IMR-90 (cell line): ENCODE data around the gene HMOX2. TPM values are rescaled to one million over a fixed set of nuclear protein-coding genes. Genes with fewer than 3 reads are reported as not detected.
A peak's percentile ranks its signal among the peaks of the same experiment; 100 is the strongest.

ENCODE experiments used
- ATAC-seq: fragments of 200-7000 bp; cut with Tn5 transposase; 2 replicates; pipeline ENCODE4 v1.9.1; 2020; ENCODE audit warnings: low read depth, mild to moderate bottlenecking, moderate library complexity
- BruUV-seq: library from RNA; stranded (reverse); fragments of 400-500 nt; replicated peaks from 2 replicates; lab custom pipeline; 2021; lab: Mats Ljungman, UMichigan
- CTCF ChIA-PET: fragments of 300-600 bp; formaldehyde crosslinking; extraction: SDS; loops from one replicate; lab custom pipeline; 2021; ENCODE audit warnings: antibody characterized with exemption; lab: Yijun Ruan, JAX
- POLR2A ChIA-PET: fragments of 300-600 bp; sonication (Branson Sonifier 250); formaldehyde crosslinking; loops from one replicate; lab custom pipeline; 2022; ENCODE audit warnings: antibody characterized with exemption; ENCODE audit not compliant: unreplicated experiment; lab: Charles Lee
- DNase-seq: peaks from one replicate; pipeline ENCODE4 v3.0.0; 2013
- H2AFZ ChIP-seq: replicated peaks from 2 replicates; pipeline ENCODE3; 2013; ENCODE audit warnings: low read length, mild to moderate bottlenecking; ENCODE audit not compliant: poor library complexity
- H2AK5ac ChIP-seq: 2 replicates; pipeline ENCODE4 v1.6.1; 2013; ENCODE audit warnings: low read depth, low read length, inconsistent platforms
- H2AK9ac ChIP-seq: replicated peaks from 2 replicates; pipeline ENCODE3; 2013; ENCODE audit warnings: mild to moderate bottlenecking, low read depth, low read length, moderate library complexity; ENCODE audit not compliant: poor library complexity
- H2BK120ac ChIP-seq: 2 replicates; pipeline ENCODE4 v1.6.1; 2013; ENCODE audit warnings: low read depth, low read length, inconsistent platforms
- H2BK15ac ChIP-seq: 3 replicates; pipeline ENCODE4 v1.6.1; 2013; ENCODE audit warnings: low read depth, low read length, inconsistent platforms
- H2BK20ac ChIP-seq: 2 replicates; pipeline ENCODE4 v1.6.1; 2013; ENCODE audit warnings: low read depth, mild to moderate bottlenecking, inconsistent platforms, low read length, moderate library complexity
- H2BK5ac ChIP-seq: 2 replicates; pipeline ENCODE4 v1.6.1; 2013; ENCODE audit warnings: mild to moderate bottlenecking, low read depth, low read length, inconsistent platforms; ENCODE audit not compliant: poor library complexity, severe bottlenecking
- H3K14ac ChIP-seq: replicated peaks from 2 replicates; pipeline ENCODE4 v1.6.1; 2013; ENCODE audit warnings: low read depth, low read length, inconsistent platforms
- H3K18ac ChIP-seq: 2 replicates; pipeline ENCODE4 v1.6.1; 2013; ENCODE audit warnings: low read depth, low read length, control low read depth
- H3K23ac ChIP-seq: 2 replicates; pipeline ENCODE4 v1.6.1; 2013; ENCODE audit warnings: low read depth, low read length, inconsistent platforms
- H3K27ac ChIP-seq: 2 replicates; pipeline ENCODE4 v1.5.1; 2013; ENCODE audit warnings: mild to moderate bottlenecking, control low read depth, low read length; ENCODE audit not compliant: insufficient read depth
- H3K27me3 ChIP-seq: 2 replicates; pipeline ENCODE4 v1.6.1; 2013; ENCODE audit warnings: low read length; ENCODE audit not compliant: control insufficient read depth, insufficient read depth
- H3K36me3 ChIP-seq: 2 replicates; pipeline ENCODE4 v1.6.1; 2013; ENCODE audit warnings: low read length, mixed read lengths; ENCODE audit not compliant: control insufficient read depth, insufficient read depth
- H3K4ac ChIP-seq: 2 replicates; pipeline ENCODE4 v1.6.1; 2013; ENCODE audit warnings: low read depth, low read length, inconsistent platforms
- H3K4me1 ChIP-seq: 2 replicates; pipeline ENCODE4 v1.6.1; 2013; ENCODE audit warnings: low read length, mixed read lengths; ENCODE audit not compliant: control insufficient read depth, insufficient read depth
- H3K4me2 ChIP-seq: 2 replicates; pipeline ENCODE4 v1.6.1; 2013; ENCODE audit warnings: low read depth, mild to moderate bottlenecking, control low read depth, low read length, moderate library complexity
- H3K4me3 ChIP-seq: 2 replicates; pipeline ENCODE4 v1.5.1; 2013; ENCODE audit warnings: low read depth, mild to moderate bottlenecking, control low read depth, low read length, moderate library complexity; ENCODE audit not compliant: insufficient read depth
- H3K56ac ChIP-seq: 2 replicates; pipeline ENCODE4 v1.6.1; 2013; ENCODE audit warnings: low read length, inconsistent platforms; ENCODE audit not compliant: insufficient read depth; ENCODE audit errors: extremely low read depth
- H3K79me1 ChIP-seq, 2 experiments: 2 replicates each; pipeline ENCODE4 v1.6.1; 2013; ENCODE audit warnings: low read length in 2 of 2, inconsistent platforms in 1 of 2, low read depth in 1 of 2
- H3K9ac ChIP-seq: 2 replicates; pipeline ENCODE4 v1.6.1; 2013; ENCODE audit warnings: low read depth, low read length, control low read depth
- H3K9me1 ChIP-seq: 2 replicates; pipeline ENCODE4 v1.6.1; 2013; ENCODE audit warnings: low read length, inconsistent platforms; ENCODE audit not compliant: insufficient read depth
- H3K9me3 ChIP-seq: 2 replicates; pipeline ENCODE4 v1.6.1; 2013; ENCODE audit warnings: low read length; ENCODE audit not compliant: control insufficient read depth, insufficient read depth
- H4K20me1 ChIP-seq: 2 replicates; pipeline ENCODE4 v1.6.1; 2013; ENCODE audit warnings: low read length, inconsistent platforms; ENCODE audit not compliant: insufficient read depth
- H4K5ac ChIP-seq: 2 replicates; pipeline ENCODE4 v1.6.1; 2013; ENCODE audit warnings: mild to moderate bottlenecking, low read depth, low read length, control low read depth
- H4K8ac ChIP-seq, 2 experiments: 2 replicates each; pipeline ENCODE4 v1.6.1; 2013; ENCODE audit warnings: low read depth in 2 of 2, low read length in 2 of 2, control low read depth in 1 of 2, inconsistent platforms in 1 of 2
- H4K91ac ChIP-seq: 2 replicates; pipeline ENCODE4 v1.6.1; 2013; ENCODE audit warnings: low read depth, low read length, inconsistent platforms; ENCODE audit not compliant: insufficient read depth
- BHLHE40 ChIP-seq: fragments of 150-350 bp; IDR thresholded peaks from 2 replicates; pipeline ENCODE4 v1.6.1; 2016; ENCODE audit warnings: mild to moderate bottlenecking, low read depth, low read length
- MAZ ChIP-seq: IDR thresholded peaks from 2 replicates; pipeline ENCODE4 v1.6.1; 2012; ENCODE audit warnings: low read depth, mild to moderate bottlenecking, low read length, improper control_type of control experiment, moderate library complexity, borderline replicate concordance
- POLR2A ChIP-seq: IDR thresholded peaks from 2 replicates; pipeline ENCODE4 v1.6.1; 2012; ENCODE audit warnings: mild to moderate bottlenecking, low read depth, low read length
- RAD21 ChIP-seq: IDR thresholded peaks from 2 replicates; pipeline ENCODE4 v1.6.1; 2012; ENCODE audit warnings: low read length, improper control_type of control experiment
- RCOR1 ChIP-seq: IDR thresholded peaks from 2 replicates; pipeline ENCODE4 v1.6.1; 2012; ENCODE audit warnings: mild to moderate bottlenecking, low read length, improper control_type of control experiment; ENCODE audit not compliant: insufficient replicate concordance
- RFX5 ChIP-seq: IDR thresholded peaks from 2 replicates; pipeline ENCODE4 v1.8.0; 2012; ENCODE audit warnings: low read depth, mild to moderate bottlenecking, low read length, moderate library complexity
- SMC3 ChIP-seq: fragments of 150-350 bp; IDR thresholded peaks from 2 replicates; pipeline ENCODE4 v1.6.1; 2016; ENCODE audit warnings: low read depth, mild to moderate bottlenecking, antibody characterized with exemption, low read length, moderate library complexity
- WGBS, 2 experiments: methylation state at CpG; one replicate each; pipeline versions ENCODE4 v1.1.5 to v1.1.7; 2013; ENCODE audit warnings: missing lambda C conversion rate in 2 of 2; ENCODE audit not compliant: insufficient read length in 1 of 2; ENCODE audit errors: extremely low coverage in 2 of 2; 5-methylcytosine and 5-hydroxymethylcytosine counted together
- dilution Hi-C: fragments of 300-500 bp; cut with HindIII; formaldehyde crosslinking; loops from one replicate; pipeline ENCODE4 v1.14.3; 2018; ENCODE audit warnings: low sequenced_read_pairs; ENCODE audit not compliant: unreplicated experiment
- in situ Hi-C: fragments of 300-500 bp; cut with MboI; formaldehyde crosslinking; loops from 3 replicates; pipeline ENCODE4 v1.14.3; 2019; ENCODE audit warnings: low sequenced_read_pairs, inconsistent platforms, mixed read lengths
- intact Hi-C: fragments of 100-400 bp; cut with micrococcal nuclease; formaldehyde crosslinking; loops from 2 replicates; pipeline ENCODE4 v1.10.0; 2022
- polyA plus RNA-seq, 3 experiments: library from polyadenylated mRNA; depleted of rRNA; stranded (reverse); fragments of >200 nt; gene quantifications; 2 replicates each; pipeline ENCODE4 v1.2.3, GENCODE V29; 2012; ENCODE audit warnings: low replicate concordance in 1 of 3
- total RNA-seq: library from RNA; depleted of rRNA; stranded (reverse); fragments of >200 nt; gene quantifications from 2 replicates; pipeline ENCODE4 v1.2.3, GENCODE V29; 2012
- TF ChIP-seq, protein P1 (sequence below): fragments of 150-350 bp; IDR thresholded peaks from 2 replicates; pipeline ENCODE4 v1.6.1; 2017; ENCODE audit warnings: mild to moderate bottlenecking, antibody characterized with exemption, low read length, low read depth
- TF ChIP-seq, protein P2 (sequence below): fragments of 150-350 bp; IDR thresholded peaks from 2 replicates; pipeline ENCODE4 v1.6.1; 2016; ENCODE audit warnings: low read depth, mild to moderate bottlenecking, low read length, moderate library complexity, borderline replicate concordance
- TF ChIP-seq, protein P3 (sequence below): conservative IDR thresholded peaks from 2 replicates; pipeline ENCODE4 v1.5.1; 2012; ENCODE audit warnings: mild to moderate bottlenecking, low read depth, low read length, improper control_type of control experiment

The HMOX2 gene
- total and polyA plus RNA-seq, 2 of the 4 experiments (the other 2 are of a cell fraction): 93.9 to 98.8 TPM

DNA sequence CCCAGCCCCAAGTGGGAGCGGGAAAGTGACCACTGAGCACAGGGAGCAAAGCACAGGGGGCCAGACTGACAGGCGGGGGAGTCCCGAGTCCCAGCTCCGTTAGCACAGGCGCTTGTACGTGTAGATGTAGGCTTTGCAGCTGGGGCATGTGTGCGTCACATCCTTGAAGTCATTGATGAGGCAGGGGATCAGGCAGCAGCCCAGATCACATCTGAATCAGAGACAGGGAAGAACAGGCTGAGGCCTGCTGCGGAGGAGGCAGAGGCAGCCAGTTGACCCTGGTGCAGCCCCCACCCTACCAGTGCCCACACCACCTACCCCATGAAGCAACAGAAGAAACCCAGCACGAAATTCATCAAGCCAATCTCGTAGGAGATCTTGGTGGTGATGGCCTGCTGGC lies 36.3 kb downstream of the HMOX2 start:
- in situ Hi-C loops (loop anchor here (5.0 to 25.0 kb wide), 2 partner anchors 35 to 450 kb away; partner anchors contain the start of gene SEC14L5), intact Hi-C loops (loop anchor here (10.0 kb wide), 1 partner anchor 442 kb away; the partner anchor contains the start of gene SEC14L5), dilution Hi-C loops (no loop called here)
- Histone ChIP-seq H3K4me1 (no peaks in the 10 kb centered on the region), H3K23ac (no peak overlapping the region), H3K14ac (no peak overlapping the region), H3K18ac (no peak overlapping the region), H3K9me1 (no peaks in the 10 kb centered on the region), H3K27ac (no peak overlapping the region), H2AK9ac (no peak overlapping the region), H4K5ac (no peak overlapping the region), H3K56ac (no peak overlapping the region), H2BK120ac (no peak overlapping the region), H2AK5ac (no peak overlapping the region), H4K91ac (no peak overlapping the region), H2BK20ac (no peak overlapping the region), H3K4me3 (no peak overlapping the region), H2BK15ac (no peak overlapping the region), H3K27me3 (no peaks in the 10 kb centered on the region), H3K4ac (no peak overlapping the region), H2BK5ac (no peak overlapping the region), H3K9ac (no peak overlapping the region), H3K36me3 (peaks cover 61% of the 10 kb centered on the region), H3K4me2 (no peak overlapping the region), H3K79me1 (peaks cover 15 to 32% of the 10 kb centered on the region in 2 experiments), H3K9me3 (no peaks in the 10 kb centered on the region), H4K8ac (no peak overlapping the region), H2AFZ (no peak overlapping the region), H4K20me1 (peaks cover 12% of the 10 kb centered on the region)
- POLR2A ChIA-PET: no interaction called here
- DNase-seq (peak; percentile 30), ATAC-seq (no peak)
- no TSS peak for BruUV-seq
- WGBS, 2 experiments: 100% methylated on average over 1 of the region's 10 CpGs; no CpG with 5 or more reads in 1 of the 2 experiments
- TF ChIP-seq SMC3 (no peak), POLR2A (no peak), MAZ (no peak), BHLHE40 (no peak), RFX5 (no peak), RCOR1 (no peak), RAD21 (no peak)
- TF ChIP-seq, protein P1, sequence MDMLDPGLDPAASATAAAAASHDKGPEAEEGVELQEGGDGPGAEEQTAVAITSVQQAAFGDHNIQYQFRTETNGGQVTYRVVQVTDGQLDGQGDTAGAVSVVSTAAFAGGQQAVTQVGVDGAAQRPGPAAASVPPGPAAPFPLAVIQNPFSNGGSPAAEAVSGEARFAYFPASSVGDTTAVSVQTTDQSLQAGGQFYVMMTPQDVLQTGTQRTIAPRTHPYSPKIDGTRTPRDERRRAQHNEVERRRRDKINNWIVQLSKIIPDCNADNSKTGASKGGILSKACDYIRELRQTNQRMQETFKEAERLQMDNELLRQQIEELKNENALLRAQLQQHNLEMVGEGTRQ: no peak
- TF ChIP-seq, protein P2, sequence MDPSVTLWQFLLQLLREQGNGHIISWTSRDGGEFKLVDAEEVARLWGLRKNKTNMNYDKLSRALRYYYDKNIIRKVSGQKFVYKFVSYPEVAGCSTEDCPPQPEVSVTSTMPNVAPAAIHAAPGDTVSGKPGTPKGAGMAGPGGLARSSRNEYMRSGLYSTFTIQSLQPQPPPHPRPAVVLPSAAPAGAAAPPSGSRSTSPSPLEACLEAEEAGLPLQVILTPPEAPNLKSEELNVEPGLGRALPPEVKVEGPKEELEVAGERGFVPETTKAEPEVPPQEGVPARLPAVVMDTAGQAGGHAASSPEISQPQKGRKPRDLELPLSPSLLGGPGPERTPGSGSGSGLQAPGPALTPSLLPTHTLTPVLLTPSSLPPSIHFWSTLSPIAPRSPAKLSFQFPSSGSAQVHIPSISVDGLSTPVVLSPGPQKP: no peak
- TF ChIP-seq, protein P3, sequence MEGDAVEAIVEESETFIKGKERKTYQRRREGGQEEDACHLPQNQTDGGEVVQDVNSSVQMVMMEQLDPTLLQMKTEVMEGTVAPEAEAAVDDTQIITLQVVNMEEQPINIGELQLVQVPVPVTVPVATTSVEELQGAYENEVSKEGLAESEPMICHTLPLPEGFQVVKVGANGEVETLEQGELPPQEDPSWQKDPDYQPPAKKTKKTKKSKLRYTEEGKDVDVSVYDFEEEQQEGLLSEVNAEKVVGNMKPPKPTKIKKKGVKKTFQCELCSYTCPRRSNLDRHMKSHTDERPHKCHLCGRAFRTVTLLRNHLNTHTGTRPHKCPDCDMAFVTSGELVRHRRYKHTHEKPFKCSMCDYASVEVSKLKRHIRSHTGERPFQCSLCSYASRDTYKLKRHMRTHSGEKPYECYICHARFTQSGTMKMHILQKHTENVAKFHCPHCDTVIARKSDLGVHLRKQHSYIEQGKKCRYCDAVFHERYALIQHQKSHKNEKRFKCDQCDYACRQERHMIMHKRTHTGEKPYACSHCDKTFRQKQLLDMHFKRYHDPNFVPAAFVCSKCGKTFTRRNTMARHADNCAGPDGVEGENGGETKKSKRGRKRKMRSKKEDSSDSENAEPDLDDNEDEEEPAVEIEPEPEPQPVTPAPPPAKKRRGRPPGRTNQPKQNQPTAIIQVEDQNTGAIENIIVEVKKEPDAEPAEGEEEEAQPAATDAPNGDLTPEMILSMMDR: no peak
- CTCF ChIA-PET: no interaction called here
